Sciatic nerve (tissue), 2 donors: ENCODE results near the gene PURB. TPM values are rescaled to one million over a fixed set of nuclear protein-coding genes. Genes with fewer than 3 reads are reported as not detected.
"Not testable (repeated sequence)": the region's sequence is repeated elsewhere in the genome, so short reads cannot be mapped to it uniquely, and the experiment has no call there.

Experiments
- ATAC-seq: fragments of 200-7000 bp; cut with Tn5 transposase; one replicate; pipeline ENCODE4 v1.9.1; 2020; ENCODE audit warnings: mild to moderate bottlenecking, moderate library complexity
- DNase-seq: peaks from one replicate; pipeline ENCODE4 v3.0.0-alpha.2; 2020; ENCODE audit warnings: low spot score
- intact Hi-C: fragments of 100-400 bp; cut with DNase I; formaldehyde crosslinking; loops from one replicate; pipeline ENCODE4 v1.14.2; 2022
- total RNA-seq: library from RNA; stranded (reverse); fragmentation: NEBNext Ultra II Directional; extraction: Animal tissue kit (Norgen Biotek cat#: 25700); gene quantifications from one replicate; pipeline ENCODE4 v1.2.1, GENCODE V29; 2021
- donor health status: DM: no; HTN: no; CAD: no.
- donor health status: DM: no; HTN: no; CAD: no.

Gene PURB
- total RNA-seq, 1 donor from 2014 or later: 27.6 TPM

- intact Hi-C loops: no loop called here
- DNase-seq: no peak
- no peak for ATAC-seq
These were observed 9.7 kb upstream of the PURB start for GRCh38 chr7:44894888-44895580.

GRCh38 chr7:44893710-44894234 lies 8.4 kb upstream of the PURB start:
- ATAC-seq (no peak), DNase-seq (no peak)
- intact Hi-C loops: no loop called here

GRCh38 chr7:44891791-44892190 lies 6.5 kb upstream of the PURB start:
- no peak for ATAC-seq
- intact Hi-C loops: no loop called here
- no peak for DNase-seq

- DNase-seq: no peak
- intact Hi-C loops: no loop called here
- no peak for ATAC-seq
These were observed 6.0 kb upstream of the PURB start for GRCh38 chr7:44891372-44891771.

- intact Hi-C loops: no loop called here
- ATAC-seq: no peak
- no peak for DNase-seq
These were observed 3.9 kb upstream of the PURB start for GRCh38 chr7:44889086-44889781.

- intact Hi-C loops: no loop called here
- DNase-seq (no peak), ATAC-seq (no peak)
These were observed 2.0 kb upstream of the PURB start for GRCh38 chr7:44887293-44887692.

- intact Hi-C loops: no loop called here
- DNase-seq: peak; percentile 72
- ATAC-seq: no peak
These were observed 523 bp downstream of the PURB start for GRCh38 chr7:44884621-44885393.

GRCh38 chr7:44883961-44884620 lies 1.2 kb downstream of the PURB start:
- DNase-seq (no peak), ATAC-seq (no peak)
- intact Hi-C loops: no loop called here

- ATAC-seq (no peak), DNase-seq (no peak)
- intact Hi-C loops: no loop called here
These were observed 2.4 kb downstream of the PURB start for GRCh38 chr7:44882899-44883298.

- no peak for DNase-seq
- intact Hi-C loops: no loop called here
- ATAC-seq: no peak
These were observed 3.7 kb downstream of the PURB start for GRCh38 chr7:44881610-44882009.

- ATAC-seq (no peak), DNase-seq (no peak)
- intact Hi-C loops: no loop called here
These were observed 4.2 kb downstream of the PURB start for GRCh38 chr7:44881066-44881600.

GRCh38 chr7:44880317-44881018 lies 4.9 kb downstream of the PURB start:
- ATAC-seq (no peak), DNase-seq (no peak)
- intact Hi-C loops: no loop called here

GRCh38 chr7:44876393-44876792 lies 8.9 kb downstream of the PURB start:
- no peak for ATAC-seq
- intact Hi-C loops: no loop called here
- no peak for DNase-seq

GRCh38 chr7:44875241-44875640 lies 10.1 kb downstream of the PURB start:
- no peak for DNase-seq
- no peak for ATAC-seq
- intact Hi-C loops: no loop called here

GRCh38 chr7:44872787-44873186 lies 12.5 kb downstream of the PURB start:
- no peak for ATAC-seq
- intact Hi-C loops: no loop called here
- DNase-seq: no peak

- ATAC-seq, DNase-seq, intact Hi-C loops: not testable (repeated sequence)
These were observed 13.4 kb downstream of the PURB start for GRCh38 chr7:44871918-44872317.

- DNase-seq, intact Hi-C loops, ATAC-seq: not testable (repeated sequence)
These were observed 14.6 kb downstream of the PURB start for GRCh38 chr7:44870780-44871179.

- DNase-seq, ATAC-seq, intact Hi-C loops: not testable (repeated sequence)
These were observed 15.0 kb downstream of the PURB start for GRCh38 chr7:44870336-44870735.
